ENCODE data around the gene TMEM212.

TMEM212 gene

GRCh38 chr3:171860830-171861535, 17.8 kb downstream of the TMEM212 start:
- no peak for DNase-seq (ENCODE audit: low read depth in 2 of 2)

- DNase-seq (ENCODE audit: low read depth in 2 of 2), result no peak
These were observed 19.2 kb downstream of the TMEM212 start for GRCh38 chr3:171862392-171862791.

- DNase-seq (ENCODE audit: low read depth in 2 of 2), result no peak
These were observed 19.9 kb downstream of the TMEM212 start for GRCh38 chr3:171862993-171863521.

GRCh38 chr3:171863920-171864319, 20.8 kb downstream of the TMEM212 start:
- DNase-seq (ENCODE audit: low read depth in 2 of 2), result no peak

- no peak for DNase-seq (ENCODE audit: low read depth in 2 of 2)
These were observed 22.2 kb downstream of the TMEM212 start for GRCh38 chr3:171865191-171865865.

- DNase-seq (ENCODE audit: low read depth in 2 of 2), result no peak
These were observed 24.8 kb downstream of the TMEM212 start for GRCh38 chr3:171867981-171868380.

- DNase-seq (ENCODE audit: low read depth in 2 of 2), result no peak
These were observed 28.5 kb downstream of the TMEM212 start for GRCh38 chr3:171871392-171872274.

GRCh38 chr3:171873580-171873979, 30.4 kb downstream of the TMEM212 start:
- no peak for DNase-seq (ENCODE audit: low read depth in 2 of 2)

GRCh38 chr3:171874251-171874681, 31.1 kb downstream of the TMEM212 start:
- no peak for DNase-seq (ENCODE audit: low read depth in 2 of 2)

GRCh38 chr3:171874879-171875278, 31.7 kb downstream of the TMEM212 start:
- no peak for DNase-seq (ENCODE audit: low read depth in 2 of 2)

GRCh38 chr3:171875923-171876412, 32.8 kb downstream of the TMEM212 start:
- DNase-seq (ENCODE audit: low read depth in 2 of 2), result peak in 1 of 2 donors; percentile 13

- no peak for DNase-seq (ENCODE audit: low read depth in 2 of 2)
These were observed 33.6 kb downstream of the TMEM212 start for GRCh38 chr3:171876680-171877147.

- DNase-seq (ENCODE audit: low read depth in 2 of 2), result no peak
These were observed 35.5 kb downstream of the TMEM212 start for GRCh38 chr3:171878461-171879225.

- no peak for DNase-seq (ENCODE audit: low read depth in 2 of 2)
These were observed 36.3 kb downstream of the TMEM212 start for GRCh38 chr3:171879472-171879871.

- DNase-seq (ENCODE audit: low read depth in 2 of 2), result no peak
These were observed 37.1 kb downstream of the TMEM212 start for GRCh38 chr3:171880101-171880870.

GRCh38 chr3:171881251-171881650, 38.1 kb downstream of the TMEM212 start:
- no peak for DNase-seq (ENCODE audit: low read depth in 2 of 2)

- no peak for DNase-seq (ENCODE audit: low read depth in 2 of 2)
These were observed 40.2 kb downstream of the TMEM212 start for GRCh38 chr3:171883257-171883892.

GRCh38 chr3:171883893-171884279, 40.7 kb downstream of the TMEM212 start:
- DNase-seq (ENCODE audit: low read depth in 2 of 2), result no peak

GRCh38 chr3:171888466-171888865, 45.3 kb downstream of the TMEM212 start:
- DNase-seq (ENCODE audit: low read depth in 2 of 2), result no peak

GRCh38 chr3:171890398-171890797, 47.2 kb downstream of the TMEM212 start:
- no peak for DNase-seq (ENCODE audit: low read depth in 2 of 2)

All from stimulated activated CD8-positive, alpha-beta memory T cell treated with anti-CD3 and anti-CD28 coated beads, Interleukin-15, amount 100 ng/mL, for 48 hours (primary cell).